ENCODE measurements around the gene TMEM51. TPM values are rescaled to one million over a fixed set of nuclear protein-coding genes. Genes with fewer than 3 reads are reported as not detected.

The TMEM51 gene
- total and polyA plus RNA-seq, 2 of the 4 experiments (the other 2 are of a cell fraction) = 2.7 to 10.2 TPM

GRCh38 chr1:15124362-15125100 lies 29.0 kb upstream of the TMEM51 start:
- H3K18ac ChIP-seq (ENCODE audit: low read depth, low read length) = no peak overlapping the region
- no peaks in the 10 kb centered on the region for H3K9me1 ChIP-seq (ENCODE audit: insufficient read depth, low read length)
- no peak overlapping the region for H2BK15ac ChIP-seq (ENCODE audit: low read depth, low read length)
- no peak overlapping the region for H3K9ac ChIP-seq (ENCODE audit: low read depth, low read length)
- H3K36me3 ChIP-seq (ENCODE audit: control insufficient read depth, insufficient read depth, low read length) = no peaks in the 10 kb centered on the region
- no peak overlapping the region for H2AK9ac ChIP-seq (replicated peaks; ENCODE audit: low read depth, low read length, poor library complexity)
- in situ Hi-C loops (cut with MboI; ENCODE audit: low sequenced_read_pairs) (no loop called here), intact Hi-C loops (cut with micrococcal nuclease) (no loop called here), dilution Hi-C loops (cut with HindIII; ENCODE audit: low sequenced_read_pairs, unreplicated experiment) (no loop called here)
- no peak overlapping the region for H3K23ac ChIP-seq (ENCODE audit: low read depth, low read length)
- TF ChIP-seq FOS (IDR thresholded peaks at IDR 0.05; ENCODE audit: low read depth, low read length) = no peak
- no peak for TF ChIP-seq RCOR1 (IDR thresholded peaks at IDR 0.05; ENCODE audit: insufficient replicate concordance, low read length)
- no peak for TF ChIP-seq MXI1 (IDR thresholded peaks at IDR 0.05; ENCODE audit: borderline replicate concordance, low read depth, low read length)
- TF ChIP-seq NFE2L2 (IDR thresholded peaks at IDR 0.05; ENCODE audit: low read depth, low read length) = no peak
- no peak for TF ChIP-seq RAD21 (IDR thresholded peaks at IDR 0.05; ENCODE audit: low read length)
- TF ChIP-seq MAZ (IDR thresholded peaks at IDR 0.05; ENCODE audit: borderline replicate concordance, low read depth, low read length) = no peak
- no peak for TF ChIP-seq CTCF (conservative IDR thresholded peaks at IDR 0.05; ENCODE audit: low read depth, low read length)
- no peak for TF ChIP-seq BHLHE40 (IDR thresholded peaks at IDR 0.05; ENCODE audit: low read depth, low read length)
- no peak for TF ChIP-seq RFX5 (IDR thresholded peaks at IDR 0.05; ENCODE audit: low read depth, low read length)
- TF ChIP-seq CHD1 (IDR thresholded peaks at IDR 0.05; ENCODE audit: low read depth, low read length) = no peak
- TF ChIP-seq MAFK (IDR thresholded peaks at IDR 0.05; ENCODE audit: low read depth, low read length) = no peak
- TF ChIP-seq USF2 (IDR thresholded peaks at IDR 0.05; ENCODE audit: low read depth, low read length) = no peak
- TF ChIP-seq POLR2A (IDR thresholded peaks at IDR 0.05; ENCODE audit: low read depth, low read length) = no peak
- TF ChIP-seq ELK1 (IDR thresholded peaks at IDR 0.05; ENCODE audit: borderline replicate concordance, low read depth, low read length) = no peak
- no peak overlapping the region for H2AK5ac ChIP-seq (ENCODE audit: low read depth, low read length)
- DNase-seq (no peak), ATAC-seq (ENCODE audit: low read depth) (no peak)
- POLR2A ChIA-PET (ENCODE audit: unreplicated experiment) = no interaction called here
- BruUV-seq (replicated peaks) = no TSS peak
- H3K4ac ChIP-seq (ENCODE audit: low read depth, low read length) = no peak overlapping the region
- 73% methylated on average over 2 of the region's 25 CpGs; no CpG with 5 or more reads in 1 of the 2 experiments for WGBS, 2 experiments (ENCODE audit: extremely low coverage in 2 of 2, insufficient read length in 1 of 2)
- no peak overlapping the region for H3K27ac ChIP-seq (ENCODE audit: insufficient read depth, low read length)
- no peak overlapping the region for H2BK120ac ChIP-seq (ENCODE audit: low read depth, low read length)
- no peaks in the 10 kb centered on the region for H3K79me1 ChIP-seq (ENCODE audit: low read depth in 1 of 2, low read length in 2 of 2)
- no peaks in the 10 kb centered on the region for H3K4me1 ChIP-seq (ENCODE audit: control insufficient read depth, insufficient read depth, low read length)
- H4K5ac ChIP-seq (ENCODE audit: low read depth, low read length) = no peak overlapping the region
- H4K8ac ChIP-seq (ENCODE audit: low read depth in 2 of 2, low read length in 2 of 2) = no peak overlapping the region
- H3K4me3 ChIP-seq (ENCODE audit: insufficient read depth, low read depth, low read length) = no peak overlapping the region
- no peak overlapping the region for H3K56ac ChIP-seq (ENCODE audit: extremely low read depth, insufficient read depth, low read length)
- CTCF ChIA-PET = no interaction called here
- H4K91ac ChIP-seq (ENCODE audit: insufficient read depth, low read depth, low read length) = no peak overlapping the region
- H2BK5ac ChIP-seq (ENCODE audit: low read depth, low read length, poor library complexity, severe bottlenecking) = no peak overlapping the region
- H2AFZ ChIP-seq (replicated peaks; ENCODE audit: low read length, poor library complexity) = no peak overlapping the region
- H4K20me1 ChIP-seq (ENCODE audit: insufficient read depth, low read length) = no peaks in the 10 kb centered on the region; the same call in 1 of the 2 replicates
- H3K27me3 ChIP-seq (ENCODE audit: control insufficient read depth, insufficient read depth, low read length) = peaks cover 26% of the 10 kb centered on the region
- H3K9me3 ChIP-seq (ENCODE audit: control insufficient read depth, insufficient read depth, low read length) = peaks cover under 1% of the 10 kb centered on the region; the same call in 1 of the 2 replicates
- H3K4me2 ChIP-seq (ENCODE audit: low read depth, low read length) = no peak overlapping the region
- no peak overlapping the region for H3K14ac ChIP-seq (replicated peaks; ENCODE audit: low read depth, low read length)
- H2BK20ac ChIP-seq (ENCODE audit: low read depth, low read length) = no peak overlapping the region

All from IMR-90 (cell line).